Measurements from ENCODE around the gene ASB5.
A peak's percentile ranks its signal among the peaks of the same experiment; 100 is the strongest.

DNA sequence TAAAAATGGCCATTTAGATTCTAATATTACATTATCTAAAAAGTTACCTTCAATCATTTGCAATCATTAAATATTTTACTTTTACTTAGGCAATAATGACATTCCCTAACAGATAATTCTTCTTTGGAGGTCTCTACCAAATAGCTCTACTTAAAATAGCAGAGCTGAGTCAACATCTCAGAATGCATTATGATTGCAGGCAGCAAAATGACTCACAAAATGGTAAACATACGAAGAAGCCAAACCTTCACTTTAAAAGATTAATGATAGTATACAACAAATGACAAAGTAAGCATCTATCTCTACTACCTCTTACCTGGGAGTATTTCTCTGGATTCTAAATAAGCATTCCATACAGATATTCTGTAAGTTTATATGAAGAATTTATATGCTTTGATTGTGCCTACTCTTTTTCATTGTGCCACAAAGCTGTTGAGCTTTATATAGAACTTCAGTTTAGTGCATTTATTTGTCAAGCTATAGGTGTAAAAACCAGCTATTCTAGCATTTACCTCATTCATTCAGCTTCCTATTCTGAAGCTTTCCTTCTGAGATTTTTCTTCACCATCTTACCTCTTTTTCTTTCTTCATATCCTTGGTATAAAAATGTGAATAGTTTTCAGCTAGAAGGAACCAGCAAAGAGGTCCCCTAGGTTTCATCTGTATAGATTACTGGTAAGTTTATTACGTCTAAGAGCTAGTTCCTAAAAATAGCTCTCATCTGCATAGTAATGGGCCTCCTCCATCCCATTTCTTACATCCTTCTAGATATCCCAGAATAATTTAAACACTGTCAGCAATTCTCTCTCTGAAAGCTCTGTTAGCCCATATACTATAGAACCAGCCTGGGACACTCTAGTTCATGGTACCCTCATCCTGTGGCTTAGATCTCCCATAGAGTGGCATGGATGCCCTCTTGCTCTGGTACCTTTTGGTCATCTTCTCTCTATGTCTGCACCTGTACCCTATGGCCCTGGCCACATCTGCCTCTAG is 33.6 kb upstream of the ASB5 start:
- peak in 1 of 3 donors; percentile 18 for TF ChIP-seq POLR2AphosphoS5 (IDR thresholded peaks at IDR 0.05)
- TF ChIP-seq, protein P1, sequence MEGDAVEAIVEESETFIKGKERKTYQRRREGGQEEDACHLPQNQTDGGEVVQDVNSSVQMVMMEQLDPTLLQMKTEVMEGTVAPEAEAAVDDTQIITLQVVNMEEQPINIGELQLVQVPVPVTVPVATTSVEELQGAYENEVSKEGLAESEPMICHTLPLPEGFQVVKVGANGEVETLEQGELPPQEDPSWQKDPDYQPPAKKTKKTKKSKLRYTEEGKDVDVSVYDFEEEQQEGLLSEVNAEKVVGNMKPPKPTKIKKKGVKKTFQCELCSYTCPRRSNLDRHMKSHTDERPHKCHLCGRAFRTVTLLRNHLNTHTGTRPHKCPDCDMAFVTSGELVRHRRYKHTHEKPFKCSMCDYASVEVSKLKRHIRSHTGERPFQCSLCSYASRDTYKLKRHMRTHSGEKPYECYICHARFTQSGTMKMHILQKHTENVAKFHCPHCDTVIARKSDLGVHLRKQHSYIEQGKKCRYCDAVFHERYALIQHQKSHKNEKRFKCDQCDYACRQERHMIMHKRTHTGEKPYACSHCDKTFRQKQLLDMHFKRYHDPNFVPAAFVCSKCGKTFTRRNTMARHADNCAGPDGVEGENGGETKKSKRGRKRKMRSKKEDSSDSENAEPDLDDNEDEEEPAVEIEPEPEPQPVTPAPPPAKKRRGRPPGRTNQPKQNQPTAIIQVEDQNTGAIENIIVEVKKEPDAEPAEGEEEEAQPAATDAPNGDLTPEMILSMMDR (IDR thresholded peaks at IDR 0.05) = no peak

Measured in stomach (tissue), 4 donors.